ENCODE results near the gene CACNA1E.

The CACNA1E gene

GRCh38 chr1:181746224-181746623 is 262.9 kb downstream of the CACNA1E start:
- Histone ChIP-seq H4K12ac (ENCODE audit: low read depth, low read length) (no peak overlapping the region), H3K4me3 (ENCODE audit: low read depth, low read length) (no peak overlapping the region), H3K79me2 (ENCODE audit: control insufficient read depth, insufficient read depth, low read length, poor library complexity) (no peaks in the 10 kb centered on the region), H3K27ac (ENCODE audit: low read depth, low read length) (no peak overlapping the region), H3K18ac (ENCODE audit: low read length) (no peak overlapping the region), H4K8ac (ENCODE audit: low read depth, low read length) (no peak overlapping the region), H2AFZ (ENCODE audit: insufficient read depth, low read length, poor library complexity) (no peak overlapping the region), H2BK120ac (ENCODE audit: insufficient read depth, low read length, poor library complexity) (no peak overlapping the region), H3K23ac (ENCODE audit: low read length) (no peak overlapping the region), H2BK5ac (ENCODE audit: low read depth, low read length, poor library complexity) (no peak overlapping the region), H3K9ac (ENCODE audit: low read length) (no peak overlapping the region), H3K4ac (ENCODE audit: low read depth, low read length) (no peak overlapping the region), H2AK5ac (ENCODE audit: low read length) (no peak overlapping the region), H3K4me1 (ENCODE audit: control insufficient read depth in 1 of 2, insufficient read depth in 2 of 2, low read length in 2 of 2) (no peaks in the 10 kb centered on the region), H3K27me3 (ENCODE audit: insufficient read depth, low read length) (no peaks in the 10 kb centered on the region), H3K79me1 (ENCODE audit: low read length) (no peaks in the 10 kb centered on the region), H3K36me3 (ENCODE audit: control insufficient read depth in 1 of 2, insufficient read depth in 2 of 2, low read length in 2 of 2) (no peaks in the 10 kb centered on the region), H2BK12ac (ENCODE audit: low read length) (no peak overlapping the region), H3K4me2 (ENCODE audit: low read length) (no peak overlapping the region), H3K9me3 (ENCODE audit: insufficient read depth, low read depth, low read length) (no peaks in the 10 kb centered on the region), H3K14ac (ENCODE audit: low read length) (no peak overlapping the region), H4K91ac (ENCODE audit: low read depth, low read length) (no peak overlapping the region)
- DNase-seq: no peak
- WGBS (ENCODE audit: extremely low coverage, insufficient coverage, insufficient read length): no CpG with 5 or more reads among the region's 2 CpGs

- Histone ChIP-seq H2AK5ac (ENCODE audit: low read length) (no peak overlapping the region), H3K23ac (ENCODE audit: low read length) (no peak overlapping the region), H2BK12ac (ENCODE audit: low read length) (no peak overlapping the region), H3K79me1 (ENCODE audit: low read length) (no peaks in the 10 kb centered on the region), H3K79me2 (ENCODE audit: control insufficient read depth, insufficient read depth, low read length, poor library complexity) (no peaks in the 10 kb centered on the region), H3K27ac (ENCODE audit: low read depth, low read length) (no peak overlapping the region), H3K4me2 (ENCODE audit: low read length) (no peak overlapping the region), H3K18ac (ENCODE audit: low read length) (no peak overlapping the region), H3K14ac (ENCODE audit: low read length) (no peak overlapping the region), H3K36me3 (ENCODE audit: control insufficient read depth in 1 of 2, insufficient read depth in 2 of 2, low read length in 2 of 2) (no peaks in the 10 kb centered on the region), H4K12ac (ENCODE audit: low read depth, low read length) (no peak overlapping the region), H4K91ac (ENCODE audit: low read depth, low read length) (no peak overlapping the region), H3K27me3 (ENCODE audit: insufficient read depth, low read length) (no peaks in the 10 kb centered on the region), H3K4me1 (ENCODE audit: control insufficient read depth in 1 of 2, insufficient read depth in 2 of 2, low read length in 2 of 2) (no peaks in the 10 kb centered on the region), H2BK120ac (ENCODE audit: insufficient read depth, low read length, poor library complexity) (no peak overlapping the region), H4K8ac (ENCODE audit: low read depth, low read length) (no peak overlapping the region), H2AFZ (ENCODE audit: insufficient read depth, low read length, poor library complexity) (no peak overlapping the region), H3K4me3 (ENCODE audit: low read depth, low read length) (no peak overlapping the region), H2BK5ac (ENCODE audit: low read depth, low read length, poor library complexity) (no peak overlapping the region), H3K4ac (ENCODE audit: low read depth, low read length) (no peak overlapping the region), H3K9me3 (ENCODE audit: insufficient read depth, low read depth, low read length) (no peaks in the 10 kb centered on the region), H3K9ac (ENCODE audit: low read length) (no peak overlapping the region)
- no peak for DNase-seq
- WGBS (ENCODE audit: extremely low coverage, insufficient coverage, insufficient read length): no CpG with 5 or more reads among the region's 2 CpGs
These were observed 264.7 kb downstream of the CACNA1E start for GRCh38 chr1:181748013-181748412.

GRCh38 chr1:181754103-181754502 is 270.8 kb downstream of the CACNA1E start:
- Histone ChIP-seq H3K14ac (ENCODE audit: low read length) (no peak overlapping the region), H2BK12ac (ENCODE audit: low read length) (no peak overlapping the region), H2BK5ac (ENCODE audit: low read depth, low read length, poor library complexity) (no peak overlapping the region), H2AK5ac (ENCODE audit: low read length) (no peak overlapping the region), H4K91ac (ENCODE audit: low read depth, low read length) (no peak overlapping the region), H3K23ac (ENCODE audit: low read length) (no peak overlapping the region), H4K12ac (ENCODE audit: low read depth, low read length) (no peak overlapping the region), H3K4me1 (ENCODE audit: control insufficient read depth in 1 of 2, insufficient read depth in 2 of 2, low read length in 2 of 2) (no peaks in the 10 kb centered on the region), H3K9ac (ENCODE audit: low read length) (no peak overlapping the region), H2AFZ (ENCODE audit: insufficient read depth, low read length, poor library complexity) (no peak overlapping the region), H3K18ac (ENCODE audit: low read length) (no peak overlapping the region), H3K79me1 (ENCODE audit: low read length) (no peaks in the 10 kb centered on the region), H2BK120ac (ENCODE audit: insufficient read depth, low read length, poor library complexity) (no peak overlapping the region), H3K9me3 (ENCODE audit: insufficient read depth, low read depth, low read length) (peaks cover 3% of the 10 kb centered on the region), H4K8ac (ENCODE audit: low read depth, low read length) (no peak overlapping the region), H3K27ac (ENCODE audit: low read depth, low read length) (no peak overlapping the region), H3K36me3 (ENCODE audit: control insufficient read depth in 1 of 2, insufficient read depth in 2 of 2, low read length in 2 of 2) (no peaks in the 10 kb centered on the region), H3K4ac (ENCODE audit: low read depth, low read length) (no peak overlapping the region), H3K79me2 (ENCODE audit: control insufficient read depth, insufficient read depth, low read length, poor library complexity) (no peaks in the 10 kb centered on the region), H3K4me3 (ENCODE audit: low read depth, low read length) (no peak overlapping the region), H3K4me2 (ENCODE audit: low read length) (no peak overlapping the region), H3K27me3 (ENCODE audit: insufficient read depth, low read length) (no peaks in the 10 kb centered on the region)
- no CpG with 5 or more reads among the region's 4 CpGs for WGBS (ENCODE audit: extremely low coverage, insufficient coverage, insufficient read length)
- no peak for DNase-seq

- Histone ChIP-seq H3K4ac (ENCODE audit: low read depth, low read length) (no peak overlapping the region), H3K4me2 (ENCODE audit: low read length) (no peak overlapping the region), H3K4me1 (ENCODE audit: control insufficient read depth in 1 of 2, insufficient read depth in 2 of 2, low read length in 2 of 2) (no peaks in the 10 kb centered on the region), H4K12ac (ENCODE audit: low read depth, low read length) (no peak overlapping the region), H3K9ac (ENCODE audit: low read length) (no peak overlapping the region), H3K18ac (ENCODE audit: low read length) (no peak overlapping the region), H3K9me3 (ENCODE audit: insufficient read depth, low read depth, low read length) (peaks cover 3% of the 10 kb centered on the region), H3K79me1 (ENCODE audit: low read length) (no peaks in the 10 kb centered on the region), H2BK5ac (ENCODE audit: low read depth, low read length, poor library complexity) (no peak overlapping the region), H2BK120ac (ENCODE audit: insufficient read depth, low read length, poor library complexity) (no peak overlapping the region), H3K27me3 (ENCODE audit: insufficient read depth, low read length) (no peaks in the 10 kb centered on the region), H4K8ac (ENCODE audit: low read depth, low read length) (no peak overlapping the region), H3K23ac (ENCODE audit: low read length) (no peak overlapping the region), H4K91ac (ENCODE audit: low read depth, low read length) (no peak overlapping the region), H3K36me3 (ENCODE audit: control insufficient read depth in 1 of 2, insufficient read depth in 2 of 2, low read length in 2 of 2) (no peaks in the 10 kb centered on the region), H3K79me2 (ENCODE audit: control insufficient read depth, insufficient read depth, low read length, poor library complexity) (no peaks in the 10 kb centered on the region), H3K14ac (ENCODE audit: low read length) (no peak overlapping the region), H2BK12ac (ENCODE audit: low read length) (no peak overlapping the region), H3K27ac (ENCODE audit: low read depth, low read length) (no peak overlapping the region), H2AK5ac (ENCODE audit: low read length) (no peak overlapping the region), H2AFZ (ENCODE audit: insufficient read depth, low read length, poor library complexity) (no peak overlapping the region), H3K4me3 (ENCODE audit: low read depth, low read length) (no peak overlapping the region)
- no CpG with 5 or more reads among the region's 3 CpGs for WGBS (ENCODE audit: extremely low coverage, insufficient coverage, insufficient read length)
- no peak for DNase-seq
These were observed 276.2 kb downstream of the CACNA1E start for GRCh38 chr1:181759481-181759880.
